22Rv1 (cell line): ENCODE measurements around the gene PARK7.
"Not testable (repeated sequence)": the region's sequence is repeated elsewhere in the genome, so short reads cannot be mapped to it uniquely, and the experiment has no call there.

ENCODE experiments used
- H3K27ac ChIP-seq: fragments of 450-650 bp; 2 replicates; pipeline ENCODE4 v1.5.1; 2017
- CTCF ChIP-seq: fragments of 450-650 bp; IDR thresholded peaks from 2 replicates; pipeline ENCODE4 v1.5.1; 2017; ENCODE audit warnings: mild to moderate bottlenecking
- ZFX ChIP-seq: fragments of 450-650 bp; IDR thresholded peaks from 2 replicates; pipeline ENCODE4 v1.6.1; 2017; ENCODE audit warnings: antibody characterized with exemption, borderline replicate concordance

The PARK7 gene

GRCh38 chr1:7948960-7949359, 12.6 kb upstream of the PARK7 start:
- no peak overlapping the region for H3K27ac ChIP-seq
- TF ChIP-seq ZFX (no peak), CTCF (no peak)

- H3K27ac ChIP-seq: not testable (repeated sequence)
Observed at GRCh38 chr1:7952791-7953190, 8.7 kb upstream of the PARK7 start.

DNA sequence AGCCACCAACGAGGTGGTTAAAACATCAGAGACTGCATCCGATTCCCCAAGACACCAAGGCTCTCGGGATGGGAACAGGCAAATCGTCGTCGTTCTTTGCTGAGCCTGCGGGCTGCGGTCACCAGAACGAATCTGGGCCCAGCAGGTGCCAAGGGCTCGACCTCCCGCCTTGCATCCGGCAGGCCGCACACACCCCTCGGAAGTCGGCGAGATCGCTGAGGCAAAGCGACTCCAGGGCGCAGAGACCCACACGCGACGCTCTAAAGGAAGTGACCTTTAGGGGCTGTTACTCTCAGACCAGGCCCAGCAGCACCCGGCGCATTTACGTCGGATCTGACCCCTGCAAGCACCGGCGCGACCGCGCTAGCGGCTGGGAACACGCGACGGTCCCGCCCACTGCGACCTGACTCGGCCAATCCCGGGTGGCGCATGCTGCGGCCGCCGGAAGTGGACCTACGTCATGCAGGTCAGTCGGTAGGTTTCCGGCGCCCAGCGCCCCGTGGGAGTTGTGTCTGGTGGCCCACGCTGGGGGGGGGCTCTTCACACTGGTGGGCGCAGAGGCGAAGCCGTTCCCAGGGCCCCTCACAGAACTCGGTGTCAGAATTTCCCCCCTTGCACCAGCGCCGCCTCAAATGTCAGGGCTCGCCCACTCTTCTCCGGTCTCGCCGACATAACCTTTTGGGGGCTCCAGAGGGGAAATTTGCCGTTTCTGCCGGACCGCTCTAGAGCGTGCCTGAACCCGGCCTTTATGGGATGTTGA, 7.5 kb upstream of the PARK7 start:
- H3K27ac ChIP-seq: peak overlapping the region; percentile 76

DNA sequence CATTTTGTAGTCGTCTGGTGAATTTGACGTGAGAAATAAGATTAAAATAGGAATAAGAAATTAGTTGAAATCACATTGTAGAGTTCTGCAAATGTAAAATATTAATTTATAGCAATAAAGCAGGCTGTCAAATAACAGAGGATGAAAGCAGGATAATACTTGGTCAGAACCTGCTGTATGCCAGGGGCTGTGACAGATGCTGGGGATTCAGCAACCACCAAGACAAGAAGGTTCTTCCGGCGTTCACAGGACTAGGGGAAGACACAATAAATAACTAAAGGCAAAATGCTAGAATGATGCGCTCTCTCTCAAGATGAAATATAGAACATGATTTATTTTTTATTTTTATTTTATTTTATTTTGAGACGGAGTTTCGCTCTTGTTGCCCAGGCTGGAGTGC, 6.8 kb upstream of the PARK7 start:
- peak overlapping the region; percentile 76 for H3K27ac ChIP-seq
- TF ChIP-seq CTCF: no peak
- no peak for TF ChIP-seq ZFX

More for the DNA sequence above, 7.5 kb upstream of the PARK7 start:
- no peak for TF ChIP-seq ZFX
- no peak for TF ChIP-seq CTCF

GRCh38 chr1:7956218-7957032, 5.1 kb upstream of the PARK7 start:
- H3K27ac ChIP-seq: no peak overlapping the region
- TF ChIP-seq CTCF (no peak), ZFX (no peak)

DNA sequence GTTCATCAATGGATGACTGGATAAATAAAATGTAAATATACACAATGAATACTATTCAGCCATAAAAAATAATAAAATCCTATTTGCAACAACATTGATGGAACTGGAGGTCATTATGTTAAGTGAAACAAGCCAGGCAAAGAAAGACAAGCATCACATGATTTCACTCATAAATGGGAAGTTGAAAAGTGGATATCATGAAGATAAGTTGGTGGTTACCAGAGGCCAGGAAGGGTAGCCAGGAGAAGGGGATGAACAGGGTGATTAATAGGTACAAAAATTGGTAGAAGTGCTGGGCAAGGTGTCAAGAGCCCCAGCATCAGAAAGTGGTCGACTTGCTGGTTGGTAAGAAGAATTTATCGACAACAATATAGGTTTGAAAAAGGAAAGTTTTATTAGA, 1.3 kb upstream of the PARK7 start:
- TF ChIP-seq CTCF (no peak), ZFX (no peak)
- H3K27ac ChIP-seq: 0 out of 2 replicates have a peak overlapping the region, but pooled peaks have one; percentile 87

DNA sequence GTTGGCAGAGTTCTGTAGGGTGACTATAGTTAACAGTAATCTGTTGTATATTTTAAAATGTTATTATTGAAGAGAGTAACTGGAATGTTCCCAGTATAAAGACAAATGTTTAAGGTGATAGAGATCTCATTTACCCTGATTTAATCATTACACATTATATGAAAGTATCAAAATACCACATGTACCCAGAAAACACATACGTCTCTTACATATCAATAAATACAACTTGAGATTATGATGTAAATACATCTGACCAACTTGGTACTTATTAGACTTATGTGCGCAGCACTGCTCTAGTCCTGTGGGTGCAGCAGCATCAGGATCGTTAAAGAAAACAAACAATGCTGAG, 670 bp upstream of the PARK7 start:
- peak overlapping the region; percentile 87 for H3K27ac ChIP-seq
- TF ChIP-seq CTCF (no peak), ZFX (no peak)
